CD4-positive, alpha-beta T cell treated with Interleukin-15 for 4 hours (primary cell): ENCODE results near the gene SPACA1.

Experiments used
- DNase-seq: peaks from one replicate; pipeline ENCODE4 v3.0.0-alpha.2; 2020; ENCODE audit warnings: low spot score

Gene SPACA1

DNA sequence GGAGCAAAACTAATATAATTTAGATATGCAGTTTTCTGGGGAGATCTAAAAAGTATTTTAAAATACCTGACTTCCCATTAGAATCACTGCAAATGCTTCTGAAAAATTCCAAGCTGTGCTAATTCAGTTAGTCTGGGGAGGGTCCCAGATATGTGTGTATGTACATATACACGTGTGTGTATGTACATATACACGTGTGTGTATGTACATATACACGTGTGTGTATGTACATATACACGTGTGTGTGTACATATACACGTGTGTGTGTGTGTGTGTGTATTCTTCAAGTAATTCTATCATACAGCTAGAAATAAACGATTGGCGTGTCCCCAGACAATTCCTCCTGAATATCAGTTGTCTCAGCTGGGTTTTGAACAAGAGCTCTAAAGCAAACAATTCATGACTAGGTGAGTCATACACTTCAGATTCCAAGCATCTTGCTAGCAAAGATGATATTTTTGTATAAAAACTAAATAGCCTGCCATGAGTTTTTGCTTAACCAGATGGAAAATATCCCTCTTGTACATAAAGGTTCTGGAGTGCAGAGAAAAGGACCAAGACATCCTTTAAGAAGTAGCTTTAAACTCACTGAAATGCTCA lies 58.2 kb downstream of the SPACA1 start:
- no peak for DNase-seq

DNA sequence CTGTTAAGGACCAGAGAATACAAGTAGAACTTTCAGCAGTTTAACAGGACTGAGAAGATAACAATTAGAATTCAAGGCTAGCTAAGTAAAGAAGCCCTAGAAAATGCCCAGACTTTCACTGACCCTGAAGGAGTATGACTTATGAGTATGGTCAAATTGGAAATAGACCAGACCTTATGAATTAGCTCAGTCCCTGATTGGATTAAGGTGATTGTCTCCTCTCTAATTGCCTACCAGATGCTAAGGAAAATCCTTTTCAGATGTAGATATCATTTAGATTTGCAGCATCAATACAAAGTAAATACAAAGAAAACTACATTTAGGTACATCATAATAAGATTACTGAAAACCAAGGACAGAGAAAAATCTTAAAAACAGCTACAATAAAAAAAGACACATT lies 59.6 kb downstream of the SPACA1 start:
- DNase-seq, result no peak

DNA sequence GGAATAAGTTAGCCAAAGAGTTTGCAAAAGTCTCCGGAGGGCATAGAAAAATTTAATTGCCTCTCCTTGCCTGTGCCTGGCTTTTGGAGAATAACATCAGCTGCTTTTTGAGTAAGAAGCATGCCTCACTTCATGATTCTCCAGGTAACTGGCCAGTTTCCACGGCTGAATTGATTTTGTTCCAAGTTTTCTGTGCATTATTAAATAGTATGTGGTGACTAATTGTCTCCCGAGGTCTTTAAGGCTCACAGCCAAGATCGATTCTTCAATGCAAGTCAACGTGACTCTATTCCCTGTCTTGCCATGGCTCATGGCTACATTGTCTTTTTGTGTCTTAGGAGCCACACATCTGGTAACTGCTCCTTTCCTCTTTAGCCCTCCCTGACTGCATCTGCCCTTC lies 64.3 kb downstream of the SPACA1 start:
- no peak for DNase-seq

DNA sequence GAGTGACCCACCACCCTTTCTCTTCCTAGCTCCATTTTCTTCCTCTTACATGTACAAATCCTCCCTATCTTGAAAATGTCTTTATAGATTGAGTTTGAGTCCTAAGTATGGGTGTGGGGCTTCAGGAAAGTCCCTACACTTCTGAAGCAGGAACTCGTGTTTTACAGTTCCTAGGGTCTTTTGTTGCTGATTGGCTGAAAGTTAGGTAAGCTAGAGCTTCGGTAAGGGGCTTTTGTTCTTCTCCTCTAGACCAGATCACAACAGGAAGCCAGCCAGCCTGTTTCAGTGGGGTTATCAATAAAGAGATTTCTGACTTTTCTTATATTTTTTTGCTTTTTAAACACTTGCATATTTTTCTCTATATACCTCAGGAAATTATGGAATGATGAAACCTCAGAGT lies 67.2 kb downstream of the SPACA1 start:
- DNase-seq, result no peak

DNA sequence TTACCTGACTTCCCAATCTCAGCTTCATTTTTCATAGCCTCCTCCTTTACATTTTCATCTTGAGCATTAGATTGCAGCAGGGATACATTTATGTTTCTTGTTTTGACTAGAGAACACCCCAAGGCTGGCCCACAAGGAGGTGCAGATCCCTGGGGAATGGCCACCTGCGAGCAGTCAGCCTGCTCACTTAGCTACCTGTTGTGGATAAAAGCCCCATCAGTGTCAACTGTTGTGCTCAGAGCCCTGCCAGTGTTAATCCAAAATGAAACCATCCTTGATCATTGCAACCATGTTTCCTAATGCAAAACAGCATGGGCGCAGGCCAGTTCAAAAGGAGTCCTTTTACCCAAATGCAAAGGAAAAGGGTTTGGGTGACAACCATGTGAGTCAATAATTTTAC lies 67.7 kb downstream of the SPACA1 start:
- no peak for DNase-seq

DNA sequence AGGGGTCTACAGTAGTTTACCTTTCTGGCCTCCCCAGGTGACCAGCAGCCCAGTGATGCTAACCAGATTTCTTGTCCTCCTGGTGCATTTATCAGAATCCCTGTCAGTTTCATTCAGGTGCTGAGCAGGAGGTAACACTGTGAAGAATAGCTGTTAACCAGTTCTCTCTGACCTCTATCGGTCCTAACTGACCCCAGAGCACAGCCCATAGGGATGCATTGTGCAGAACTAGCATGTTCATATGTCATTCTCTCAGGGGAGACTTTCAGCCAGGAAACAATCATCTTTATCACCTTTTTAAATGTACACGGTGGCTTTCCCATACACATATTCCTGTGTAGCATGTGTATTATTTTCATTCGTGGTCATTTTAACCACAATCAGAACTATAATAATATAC lies 68.6 kb downstream of the SPACA1 start:
- no peak for DNase-seq
